ENCODE results near the gene KCNE3. TPM values are rescaled to one million over a fixed set of nuclear protein-coding genes. Genes with fewer than 3 reads are reported as not detected.
"Not testable (repeated sequence)": the region's sequence is repeated elsewhere in the genome, so short reads cannot be mapped to it uniquely, and the experiment has no call there.

The KCNE3 gene
- total RNA-seq, 1 experiment from 2014 or later: 0.52 TPM

- intact Hi-C loops (cut with micrococcal nuclease; ENCODE audit: unreplicated experiment): loop anchor here (2.0 kb wide), 1 partner anchor 19 kb away; the partner anchor contains the start of gene PGM2L1
- Histone ChIP-seq H2AFZ (no peak overlapping the region), H3K4me3 (no peak overlapping the region), H4K20me1 (ENCODE audit: insufficient read depth) (no peaks in the 10 kb centered on the region), H3F3A (ENCODE audit: insufficient read depth, low read depth) (peaks cover 25% of the 10 kb centered on the region), H3K9me2 (ENCODE audit: insufficient read depth) (no peaks in the 10 kb centered on the region), H3K79me2 (ENCODE audit: low read depth) (no peaks in the 10 kb centered on the region), H3K36me3 (ENCODE audit: low read depth) (no peaks in the 10 kb centered on the region), H3K4me1 (replicated peaks; ENCODE audit: insufficient read depth) (peaks cover 46% of the 10 kb centered on the region), H3K4me2 (peak overlapping the region; percentile 51), H3K27ac (peak overlapping the region; percentile 65), H3K27me3 (ENCODE audit: insufficient read depth, low read depth) (no peaks in the 10 kb centered on the region), H3K9me3 (ENCODE audit: insufficient read depth, low read depth) (no peaks in the 10 kb centered on the region)
- TF ChIP-seq, protein P1, sequence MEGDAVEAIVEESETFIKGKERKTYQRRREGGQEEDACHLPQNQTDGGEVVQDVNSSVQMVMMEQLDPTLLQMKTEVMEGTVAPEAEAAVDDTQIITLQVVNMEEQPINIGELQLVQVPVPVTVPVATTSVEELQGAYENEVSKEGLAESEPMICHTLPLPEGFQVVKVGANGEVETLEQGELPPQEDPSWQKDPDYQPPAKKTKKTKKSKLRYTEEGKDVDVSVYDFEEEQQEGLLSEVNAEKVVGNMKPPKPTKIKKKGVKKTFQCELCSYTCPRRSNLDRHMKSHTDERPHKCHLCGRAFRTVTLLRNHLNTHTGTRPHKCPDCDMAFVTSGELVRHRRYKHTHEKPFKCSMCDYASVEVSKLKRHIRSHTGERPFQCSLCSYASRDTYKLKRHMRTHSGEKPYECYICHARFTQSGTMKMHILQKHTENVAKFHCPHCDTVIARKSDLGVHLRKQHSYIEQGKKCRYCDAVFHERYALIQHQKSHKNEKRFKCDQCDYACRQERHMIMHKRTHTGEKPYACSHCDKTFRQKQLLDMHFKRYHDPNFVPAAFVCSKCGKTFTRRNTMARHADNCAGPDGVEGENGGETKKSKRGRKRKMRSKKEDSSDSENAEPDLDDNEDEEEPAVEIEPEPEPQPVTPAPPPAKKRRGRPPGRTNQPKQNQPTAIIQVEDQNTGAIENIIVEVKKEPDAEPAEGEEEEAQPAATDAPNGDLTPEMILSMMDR (conservative IDR thresholded peaks at IDR 0.05): no peak
- TF ChIP-seq EZH2 (IDR thresholded peaks at IDR 0.05; ENCODE audit: low read depth): no peak
- no peak for DNase-seq
- CTCF ChIA-PET: no interaction called here
- no TSS peak for BruUV-seq (replicated peaks)
- POLR2A ChIA-PET (ENCODE audit: unreplicated experiment): interaction anchor here (0.6 kb wide), 1 partner anchor 209 kb away, joined by 3 read pairs; no protein-coding TSS in a partner anchor
These were observed 49.4 kb downstream of the KCNE3 start for GRCh38 chr11:74417860-74418508.

DNA sequence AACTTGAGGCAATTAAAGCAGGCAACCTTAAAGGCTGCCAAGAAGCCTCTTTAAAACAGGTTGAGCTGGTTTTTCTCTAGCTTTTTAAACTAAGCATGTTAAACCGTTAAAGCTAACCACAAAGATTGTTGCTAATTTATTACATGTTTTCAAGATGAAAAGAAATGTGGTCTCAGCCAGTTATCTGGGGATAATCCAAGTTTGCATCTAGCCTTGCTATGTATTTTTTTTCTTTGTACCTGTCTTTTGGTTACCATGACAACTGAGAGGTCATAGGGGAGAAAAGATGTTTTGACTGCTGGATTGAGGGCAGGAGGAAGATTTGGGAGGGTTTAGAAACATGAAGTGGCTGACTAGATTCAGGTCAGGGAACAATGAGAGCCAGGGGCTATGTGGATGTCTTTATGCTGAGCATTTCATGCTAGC lies 50.0 kb downstream of the KCNE3 start:
- intact Hi-C loops (cut with micrococcal nuclease; ENCODE audit: unreplicated experiment): loop anchor here (2.0 kb wide), 1 partner anchor 19 kb away; the partner anchor contains the start of gene PGM2L1
- Histone ChIP-seq H3K79me2 (ENCODE audit: low read depth) (no peaks in the 10 kb centered on the region), H3K4me1 (replicated peaks; ENCODE audit: insufficient read depth) (peaks cover 50% of the 10 kb centered on the region), H3F3A (ENCODE audit: insufficient read depth, low read depth) (peaks cover 25% of the 10 kb centered on the region), H3K36me3 (ENCODE audit: low read depth) (no peaks in the 10 kb centered on the region), H3K9me2 (ENCODE audit: insufficient read depth) (no peaks in the 10 kb centered on the region), H3K27ac (peak overlapping the region; percentile 65), H3K9me3 (ENCODE audit: insufficient read depth, low read depth) (no peaks in the 10 kb centered on the region), H3K4me2 (peak overlapping the region; percentile 51), H2AFZ (no peak overlapping the region), H4K20me1 (ENCODE audit: insufficient read depth) (no peaks in the 10 kb centered on the region), H3K27me3 (ENCODE audit: insufficient read depth, low read depth) (no peaks in the 10 kb centered on the region), H3K4me3 (no peak overlapping the region)
- peak; percentile 28 to 92 for DNase-seq
- ChIA-PET POLR2A (ENCODE audit: unreplicated experiment) (interaction anchor here (0.6 kb wide), 1 partner anchor 209 kb away, joined by 3 read pairs; no protein-coding TSS in a partner anchor), CTCF (no interaction called here)
- no TSS peak for BruUV-seq (replicated peaks)
- no peak for TF ChIP-seq EZH2 (IDR thresholded peaks at IDR 0.05; ENCODE audit: low read depth)
- TF ChIP-seq, protein P1 (conservative IDR thresholded peaks at IDR 0.05): no peak

DNA sequence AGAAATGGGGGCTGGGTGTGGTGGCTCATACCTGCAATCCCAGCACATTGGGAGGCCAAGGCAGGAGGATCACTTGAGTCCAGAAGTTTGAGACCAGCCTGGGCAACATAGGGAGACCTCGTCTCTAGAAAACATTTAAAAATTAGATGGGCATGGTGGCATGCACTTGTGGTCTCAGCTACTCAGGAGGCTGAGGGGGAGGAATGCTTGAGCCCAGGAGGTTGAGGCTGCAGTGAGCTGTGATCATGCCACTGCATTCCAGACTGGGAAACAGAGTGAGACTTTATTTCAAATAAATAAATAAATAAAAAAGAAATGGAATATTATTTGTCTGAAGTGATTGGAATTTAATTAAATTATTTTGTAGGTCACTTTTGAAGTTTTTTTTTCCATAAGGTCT lies 50.4 kb downstream of the KCNE3 start:
- H4K20me1 ChIP-seq (ENCODE audit: insufficient read depth); BruUV-seq (replicated peaks); H3K4me3 ChIP-seq; H3K36me3 ChIP-seq (ENCODE audit: low read depth); H2AFZ ChIP-seq; H3K27ac ChIP-seq; H3K27me3 ChIP-seq (ENCODE audit: insufficient read depth, low read depth); H3K79me2 ChIP-seq (ENCODE audit: low read depth); DNase-seq; H3K9me3 ChIP-seq (ENCODE audit: insufficient read depth, low read depth); POLR2A ChIA-PET (ENCODE audit: unreplicated experiment); H3K9me2 ChIP-seq (ENCODE audit: insufficient read depth); CTCF ChIA-PET: not testable (repeated sequence)
- H3K4me1 ChIP-seq (replicated peaks; ENCODE audit: insufficient read depth): peaks cover 50% of the 10 kb centered on the region
- intact Hi-C loops (cut with micrococcal nuclease; ENCODE audit: unreplicated experiment): loop anchor here (2.0 kb wide), 1 partner anchor 18 kb away; the partner anchor contains the start of gene PGM2L1
- peak overlapping the region; percentile 49 for H3K4me2 ChIP-seq
- peaks cover 25% of the 10 kb centered on the region for H3F3A ChIP-seq (ENCODE audit: insufficient read depth, low read depth)
